Dermis blood vessel endothelial cell (primary cell): ENCODE measurements around the gene C7orf25. TPM values are rescaled to one million over a fixed set of nuclear protein-coding genes. Genes with fewer than 3 reads are reported as not detected.
A peak's percentile ranks its signal among the peaks of the same experiment; 100 is the strongest.

ENCODE experiments used
- DNase-seq: peaks from one replicate; pipeline ENCODE4 v3.0.0; 2010
- total RNA-seq: library from RNA; depleted of rRNA; stranded (reverse); fragments of >200 nt; gene quantifications from 2 replicates; pipeline ENCODE4 v1.2.3, GENCODE V29; 2014

C7orf25 gene
- total RNA-seq = 5.4 and 8.0 TPM in 2 replicates

DNA sequence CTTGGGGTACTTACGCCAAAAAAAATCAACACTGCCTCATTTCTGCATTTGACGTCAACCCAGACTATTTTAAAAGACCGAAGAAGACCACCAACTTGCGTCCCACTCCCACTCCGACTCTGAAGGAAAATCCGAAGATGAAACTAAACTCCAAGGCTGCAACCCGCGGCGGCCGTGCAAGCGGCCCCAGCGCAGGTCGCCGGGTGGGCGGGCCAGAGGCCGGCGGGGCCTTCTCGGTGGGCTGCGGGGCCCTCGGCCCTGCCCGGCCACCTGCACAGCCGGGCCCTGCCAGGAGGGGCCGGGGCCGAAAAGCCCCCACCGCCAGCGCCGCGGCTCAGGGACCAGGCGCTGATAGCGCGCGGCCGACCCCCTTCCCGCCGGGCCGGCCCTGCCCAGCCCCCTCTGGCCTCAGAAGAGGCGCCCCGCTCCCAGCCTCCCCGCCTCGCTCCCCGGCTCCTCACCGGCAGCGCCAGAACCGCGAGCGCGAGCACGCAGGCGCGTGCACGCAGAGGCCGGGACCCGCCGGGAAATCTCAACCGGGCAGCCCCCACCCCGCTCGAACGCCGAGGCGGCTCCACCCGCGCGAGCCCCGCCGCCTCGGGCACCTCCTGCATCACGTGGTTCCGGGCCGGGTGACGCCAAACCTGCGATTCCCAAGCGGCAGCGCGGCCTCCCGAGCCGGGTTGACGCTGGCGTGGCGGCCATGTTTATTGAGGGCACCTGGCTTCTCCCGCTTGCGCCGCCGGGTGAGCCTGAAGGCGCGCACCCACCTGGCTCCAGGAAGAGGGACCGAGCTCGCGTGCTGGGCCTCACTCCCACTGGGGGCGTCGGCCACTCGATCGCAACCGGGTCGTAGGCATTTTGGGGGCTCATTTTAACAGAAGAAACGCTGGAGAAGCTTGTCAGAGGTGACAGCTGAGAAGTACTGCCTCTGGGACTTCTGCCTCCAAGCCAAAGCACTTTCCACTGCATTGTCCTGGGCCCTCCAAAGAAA, at the start of gene C7orf25:
Gene C7orf25 (minus strand): TSS at position 617 of the 994 bp plus-strand sequence. CDS start 1,170 bp downstream, outside the sequence.
- DNase-seq = peak; percentile 97

DNA sequence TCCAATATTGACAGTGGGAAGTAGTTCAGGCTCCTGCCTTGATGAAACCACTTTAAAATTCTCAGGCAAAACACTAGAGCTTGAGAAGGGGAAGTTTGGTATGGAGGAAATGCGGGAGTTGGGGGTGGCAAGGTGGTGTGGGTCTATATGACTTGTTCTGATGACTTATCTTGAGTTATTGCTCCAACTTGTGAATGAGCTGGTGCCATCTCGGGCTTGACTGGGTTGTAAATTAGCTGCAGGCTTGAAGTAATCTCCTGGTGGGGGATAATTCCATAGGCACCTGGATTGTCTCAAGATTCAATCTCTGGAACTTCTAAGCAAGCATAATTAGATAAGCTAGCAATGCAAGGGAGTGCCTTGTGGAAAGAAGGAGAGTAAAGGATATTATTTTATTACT, 49.3 kb upstream of the C7orf25 start:
- DNase-seq = no peak

DNA sequence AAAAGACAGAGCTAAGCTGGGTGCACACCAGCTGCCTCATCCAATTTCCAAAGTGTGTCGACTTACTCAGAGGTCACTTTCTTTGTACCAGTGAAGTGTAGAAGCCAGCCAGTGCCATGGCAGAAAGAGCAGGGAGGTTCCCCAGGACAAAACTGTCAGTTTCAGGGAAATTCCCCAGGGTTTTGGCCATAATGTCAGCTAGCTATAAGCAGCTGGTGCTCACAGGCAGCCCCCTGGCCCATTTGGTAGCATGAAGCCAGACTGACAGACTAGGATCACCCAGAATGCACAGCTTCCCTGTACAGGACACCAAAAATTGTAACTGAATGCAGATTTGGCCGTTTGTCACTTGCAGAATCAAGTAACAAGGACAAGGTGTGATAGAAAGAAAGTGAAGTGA, 48.9 kb upstream of the C7orf25 start:
- DNase-seq = no peak

DNA sequence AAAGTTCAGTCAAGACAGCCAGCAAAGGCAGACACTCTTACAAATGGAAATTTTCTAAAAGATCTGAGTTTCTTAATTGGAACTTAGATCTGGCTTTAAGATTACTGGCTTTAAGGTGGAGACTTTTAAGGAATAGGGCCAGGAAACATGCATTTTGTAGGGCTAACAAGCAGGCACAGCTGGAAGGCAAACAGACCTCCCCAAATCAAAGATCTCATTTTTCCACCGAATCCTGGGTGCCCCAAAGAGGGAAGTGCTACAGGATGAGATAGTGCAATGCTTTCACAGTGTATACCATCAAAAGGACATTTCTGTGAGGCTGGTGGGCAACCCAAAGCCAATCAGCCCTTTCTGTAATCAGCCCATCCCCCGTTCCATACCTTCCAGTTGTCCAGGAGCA, 47.7 kb upstream of the C7orf25 start:
- no peak for DNase-seq

DNA sequence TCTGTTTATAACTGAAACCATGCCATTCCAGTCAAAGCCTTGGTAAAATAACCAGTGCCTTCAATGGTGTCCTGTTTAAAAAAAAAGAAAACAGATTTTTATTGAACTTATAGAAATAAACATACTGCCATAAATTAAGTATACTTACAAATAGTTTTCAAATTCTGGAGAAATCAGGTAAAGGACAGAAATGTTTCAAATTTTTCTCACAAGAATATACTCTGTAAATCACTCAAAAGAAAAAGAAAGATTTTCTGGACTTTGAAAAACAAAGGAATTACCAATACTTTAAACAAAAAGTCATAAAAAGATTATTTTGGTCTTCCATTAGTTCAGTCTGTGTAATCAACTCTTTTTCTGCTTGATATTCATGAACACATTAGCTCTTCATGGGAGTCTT, 44.2 kb upstream of the C7orf25 start:
- DNase-seq = no peak

DNA sequence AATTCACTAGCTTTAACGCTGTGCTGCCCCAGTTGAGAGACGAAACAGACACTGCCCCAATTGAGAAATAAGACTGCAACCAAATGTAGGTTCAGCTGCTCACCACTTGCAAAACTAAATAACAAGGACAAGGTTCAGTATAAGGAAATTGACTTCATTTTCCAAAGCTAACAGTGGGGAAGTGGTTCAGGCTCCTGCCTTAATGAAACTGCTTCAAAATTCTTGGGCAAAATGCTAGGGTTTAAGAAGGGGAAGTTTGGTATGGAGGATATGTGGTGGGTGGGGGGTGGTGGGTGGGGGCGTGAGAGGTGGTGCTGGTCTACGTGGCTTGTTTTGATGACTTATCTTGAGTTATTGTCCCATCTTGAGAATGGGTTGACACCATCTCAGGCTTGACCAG, 42.1 kb upstream of the C7orf25 start:
- no peak for DNase-seq

DNA sequence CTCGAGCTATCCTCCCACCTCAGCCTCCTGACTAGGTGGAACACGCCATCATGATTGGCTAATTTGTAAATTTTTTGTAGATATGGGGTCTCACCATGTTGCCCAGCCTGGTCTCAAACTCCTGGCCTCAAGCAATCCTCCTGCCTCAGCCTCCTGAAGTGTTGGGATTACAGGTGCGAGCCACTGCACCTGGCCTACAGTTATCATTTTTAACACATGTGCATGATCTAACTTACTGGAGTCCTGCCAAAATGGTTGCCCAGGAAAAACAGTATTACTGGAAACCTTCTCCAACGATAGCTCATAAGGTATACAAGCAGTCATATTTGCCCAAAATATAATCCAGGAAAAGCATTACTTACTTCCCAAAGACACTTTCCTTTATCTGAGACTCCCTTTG, 40.5 kb upstream of the C7orf25 start:
- DNase-seq = no peak

DNA sequence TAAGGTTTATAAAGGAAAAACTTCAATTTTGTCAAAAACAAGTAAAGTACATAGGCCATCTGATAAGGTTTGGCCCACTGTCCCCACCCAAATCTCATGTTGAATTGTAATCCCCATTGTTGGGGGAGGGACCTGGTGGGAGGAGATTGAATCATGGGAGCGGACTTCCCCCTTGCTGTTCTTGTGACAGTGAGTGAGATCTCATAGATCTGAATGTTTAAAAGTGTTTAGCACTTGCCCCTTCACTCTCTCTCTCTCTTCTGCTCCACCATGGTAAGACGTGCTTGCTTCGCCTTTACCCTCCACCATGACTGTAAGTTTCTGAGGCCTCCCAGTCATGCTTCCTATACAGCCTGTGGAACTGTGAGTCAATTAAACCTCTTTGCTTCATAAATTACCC, 38.5 kb upstream of the C7orf25 start:
- no peak for DNase-seq

DNA sequence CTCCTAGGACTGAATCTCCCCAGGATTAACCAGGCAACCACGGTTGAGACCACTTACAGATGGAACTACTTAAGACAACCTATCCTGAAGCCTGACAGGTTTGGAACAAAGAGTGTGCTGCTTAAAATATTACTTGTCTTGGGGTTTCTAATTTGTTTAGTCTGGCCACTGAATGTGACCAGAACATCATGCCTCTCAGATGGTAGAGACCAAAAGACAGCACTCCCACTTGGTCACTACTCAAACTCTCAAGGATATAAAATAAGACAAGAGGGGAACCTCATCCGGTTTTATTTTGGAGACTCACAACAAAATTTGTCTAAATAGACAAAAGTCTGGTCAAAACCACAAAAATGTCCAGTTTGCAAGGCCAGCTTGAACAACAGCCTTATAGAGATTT, 35.7 kb upstream of the C7orf25 start:
- DNase-seq = no peak

DNA sequence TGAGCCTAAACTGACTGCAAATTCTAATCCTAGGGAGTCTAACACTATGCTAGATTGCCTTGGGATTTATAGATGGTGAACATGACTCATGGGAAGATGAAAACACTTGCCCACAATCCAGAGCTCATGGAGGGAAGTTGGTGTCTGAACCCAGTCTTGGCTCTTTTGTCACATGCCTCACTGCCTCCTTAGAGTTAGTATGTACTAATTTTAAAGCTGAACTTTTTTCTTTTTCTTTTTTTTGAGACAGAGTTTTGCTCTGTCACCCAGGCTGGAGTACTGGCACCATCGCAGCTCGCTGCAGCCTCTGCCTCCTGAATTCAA, 34.7 kb upstream of the C7orf25 start:
- DNase-seq = no peak

DNA sequence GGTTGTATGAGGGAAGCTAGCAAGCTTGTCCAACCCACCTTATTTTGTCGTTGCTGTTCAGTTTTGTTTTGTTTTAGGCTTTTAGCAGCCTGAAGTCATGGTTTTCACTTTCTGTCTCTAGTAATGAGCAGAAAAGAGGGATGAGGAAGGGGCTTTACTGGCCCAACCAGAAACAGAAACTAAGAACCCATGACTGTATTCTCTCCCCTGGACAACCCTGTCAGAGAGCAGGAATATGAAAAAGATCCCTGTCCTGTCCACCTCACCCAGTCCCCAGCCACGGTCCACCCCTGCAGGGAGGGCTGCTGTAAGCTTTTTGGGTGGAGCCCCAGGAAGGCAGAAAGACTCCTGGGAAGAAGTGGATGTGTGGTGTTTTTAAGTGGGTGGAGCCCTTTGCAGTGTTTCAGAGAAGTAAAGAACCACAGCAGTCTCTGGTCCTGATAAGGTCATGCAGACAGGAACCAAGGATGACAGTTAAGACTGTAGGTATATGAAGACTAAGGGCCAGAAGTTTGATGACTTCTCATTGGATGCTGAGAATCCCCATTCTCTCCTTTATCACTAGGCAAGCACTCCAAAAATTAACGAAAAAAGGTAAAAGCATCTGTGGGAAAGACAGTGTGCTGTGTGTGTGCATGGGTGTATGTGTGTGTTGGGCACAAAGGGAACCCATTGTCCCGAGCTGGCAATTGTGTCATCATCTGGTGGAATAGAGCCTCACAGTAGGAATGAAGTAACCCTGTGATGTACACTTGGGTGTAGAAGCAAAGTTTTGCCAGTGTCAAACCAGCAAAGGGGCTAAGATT, 34.2 kb upstream of the C7orf25 start:
- DNase-seq = no peak

DNA sequence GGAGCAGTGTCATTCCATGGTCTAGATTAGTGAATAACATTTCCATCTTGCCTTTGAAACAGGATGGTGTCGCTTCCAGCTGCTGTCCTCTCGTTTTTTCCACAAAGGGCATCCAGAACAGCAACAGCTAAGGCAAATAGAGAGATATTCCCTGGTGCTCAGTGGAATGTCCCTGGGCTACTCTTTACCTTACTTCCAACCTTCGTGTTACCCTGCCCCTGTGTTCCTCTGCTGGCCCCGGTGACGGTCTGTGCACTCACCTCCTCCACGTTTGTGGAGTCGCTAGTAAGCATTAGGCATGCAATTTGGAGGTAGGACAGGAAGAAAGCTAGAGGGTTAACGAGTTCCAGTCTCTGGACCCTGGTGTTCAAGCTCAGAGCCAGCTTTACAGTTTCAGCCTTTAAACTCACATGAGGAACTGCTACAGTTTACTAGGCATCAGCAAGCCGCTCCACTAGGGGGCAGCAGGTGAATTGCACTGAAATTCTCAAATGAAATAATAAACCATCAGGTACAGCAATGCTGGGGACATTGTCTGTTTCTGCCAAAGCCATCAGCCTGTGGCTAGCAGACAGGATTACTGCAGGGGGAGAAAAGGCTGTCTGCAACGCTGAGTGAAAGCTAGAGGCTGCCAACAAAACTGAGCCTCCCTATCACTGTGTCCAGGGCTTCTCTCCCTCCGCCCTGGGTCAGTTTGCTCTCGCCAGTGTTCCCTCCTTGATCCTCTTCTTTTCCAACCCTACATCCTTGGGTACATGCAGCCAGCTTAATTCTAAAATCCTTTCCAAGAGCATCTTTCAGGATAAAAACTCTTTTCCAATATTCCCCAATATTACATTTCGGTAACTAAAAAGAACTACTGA, 29.3 kb upstream of the C7orf25 start:
- peak; percentile 86 for DNase-seq

DNA sequence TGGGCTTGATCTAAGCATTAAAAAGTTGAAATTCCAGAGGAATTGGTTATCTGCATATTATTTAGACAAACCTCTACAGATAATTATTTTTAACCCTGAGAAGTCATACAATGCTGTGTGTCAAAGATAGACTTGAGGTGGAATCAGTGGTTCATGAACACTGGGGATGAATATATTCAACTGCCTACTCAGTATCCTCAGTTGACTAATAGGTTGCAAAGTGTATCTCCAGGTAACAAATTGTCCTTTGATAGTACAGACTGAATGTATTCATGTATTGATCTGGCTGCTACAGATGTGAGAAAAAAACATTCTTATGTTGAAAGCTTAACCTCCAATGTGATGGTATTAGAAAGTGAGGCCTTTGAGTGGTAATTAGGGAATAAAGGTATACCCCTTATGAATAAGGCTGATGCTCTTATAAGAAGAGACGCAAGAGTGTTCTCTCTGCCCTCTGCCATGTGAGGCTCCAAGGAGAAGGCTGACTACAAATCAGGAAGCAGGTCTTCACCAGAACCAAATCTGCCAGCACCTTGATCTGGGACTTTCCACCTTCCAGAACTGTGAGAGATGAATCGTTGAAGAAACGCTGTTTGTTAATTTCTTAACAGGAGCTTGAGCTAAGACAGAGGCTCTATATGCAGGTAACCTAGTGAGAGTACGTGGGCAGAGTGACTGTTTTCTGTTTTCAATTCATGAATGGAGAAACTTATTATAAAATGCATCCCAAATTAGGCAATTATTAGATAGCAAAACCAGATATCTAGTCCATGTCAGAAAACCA, 27.8 kb upstream of the C7orf25 start:
- DNase-seq = no peak

DNA sequence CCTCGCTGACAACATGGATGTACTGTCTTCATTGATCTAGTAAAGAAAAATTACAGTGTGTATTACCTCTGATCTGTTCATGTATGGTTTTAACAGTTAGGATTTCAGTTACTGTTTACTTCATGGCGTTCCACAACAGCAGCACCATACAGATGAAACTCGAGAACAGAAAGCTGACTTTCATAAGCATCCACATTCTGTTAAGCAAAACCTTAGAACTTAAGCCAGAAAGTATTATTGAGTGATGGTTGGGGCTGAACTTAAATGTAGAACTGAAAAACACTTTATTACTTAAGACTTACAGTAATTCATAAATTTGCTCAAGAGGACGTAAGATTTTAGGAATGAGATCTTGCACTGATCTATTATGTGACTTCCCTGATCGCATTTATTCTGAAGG, 24.0 kb upstream of the C7orf25 start:
- no peak for DNase-seq

DNA sequence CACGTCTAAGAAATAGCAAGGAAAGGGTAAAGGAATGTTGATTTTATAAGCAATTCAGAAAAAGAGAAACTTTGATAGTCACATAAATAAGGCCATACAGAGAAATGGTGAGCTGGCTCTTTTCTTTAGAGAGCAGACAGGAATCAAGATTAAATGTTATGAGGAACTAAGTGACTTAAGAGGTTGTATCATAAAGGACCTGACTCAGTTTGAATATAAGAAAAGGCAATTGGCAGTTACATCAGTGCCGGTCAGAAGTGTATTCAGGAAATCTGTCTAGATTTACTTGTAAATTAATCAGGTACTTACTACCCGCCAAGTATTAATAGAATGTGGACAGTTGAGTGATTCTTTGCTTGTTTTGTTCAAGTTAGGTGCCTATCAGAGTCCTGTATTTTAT, 22.4 kb upstream of the C7orf25 start:
- no peak for DNase-seq

DNA sequence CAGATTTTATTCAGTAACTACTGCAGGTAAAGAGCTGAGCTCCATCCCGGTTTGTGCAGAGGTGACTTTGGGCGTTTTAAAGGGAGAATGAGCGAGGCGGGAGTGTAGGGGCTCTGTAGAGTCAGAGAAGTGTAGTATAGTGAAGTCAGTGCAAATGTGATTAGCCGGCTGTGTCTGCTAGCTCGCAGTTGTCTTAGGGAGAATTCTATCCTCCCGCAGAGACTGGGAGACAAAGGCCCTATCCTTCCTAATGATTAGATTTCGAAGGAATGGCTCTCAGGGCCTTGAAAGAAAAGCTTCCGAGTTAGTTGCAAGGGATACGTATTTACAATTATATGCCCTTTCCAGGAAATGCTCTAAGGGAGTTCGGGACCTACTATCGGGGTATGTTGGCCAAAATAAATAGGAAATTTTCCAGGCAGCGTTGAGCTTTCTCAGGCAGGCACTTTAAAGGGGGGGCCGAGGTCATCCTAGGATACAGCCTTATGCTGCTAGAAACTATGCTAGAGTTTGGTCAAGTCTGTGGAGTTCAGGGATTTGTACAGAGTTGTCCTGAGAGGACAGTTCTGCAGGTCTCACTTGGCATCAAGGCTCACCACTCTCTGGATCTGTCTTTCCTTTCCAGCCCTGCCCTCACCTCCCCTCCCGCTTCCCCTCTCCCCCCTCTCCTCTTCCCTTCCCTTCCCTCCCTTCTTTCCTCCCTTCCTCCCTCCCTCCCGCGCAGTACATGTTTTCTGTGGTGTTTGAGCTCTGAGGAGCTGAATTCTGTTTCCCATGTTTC, 21.1 kb upstream of the C7orf25 start:
- peak; percentile 54 for DNase-seq

DNA sequence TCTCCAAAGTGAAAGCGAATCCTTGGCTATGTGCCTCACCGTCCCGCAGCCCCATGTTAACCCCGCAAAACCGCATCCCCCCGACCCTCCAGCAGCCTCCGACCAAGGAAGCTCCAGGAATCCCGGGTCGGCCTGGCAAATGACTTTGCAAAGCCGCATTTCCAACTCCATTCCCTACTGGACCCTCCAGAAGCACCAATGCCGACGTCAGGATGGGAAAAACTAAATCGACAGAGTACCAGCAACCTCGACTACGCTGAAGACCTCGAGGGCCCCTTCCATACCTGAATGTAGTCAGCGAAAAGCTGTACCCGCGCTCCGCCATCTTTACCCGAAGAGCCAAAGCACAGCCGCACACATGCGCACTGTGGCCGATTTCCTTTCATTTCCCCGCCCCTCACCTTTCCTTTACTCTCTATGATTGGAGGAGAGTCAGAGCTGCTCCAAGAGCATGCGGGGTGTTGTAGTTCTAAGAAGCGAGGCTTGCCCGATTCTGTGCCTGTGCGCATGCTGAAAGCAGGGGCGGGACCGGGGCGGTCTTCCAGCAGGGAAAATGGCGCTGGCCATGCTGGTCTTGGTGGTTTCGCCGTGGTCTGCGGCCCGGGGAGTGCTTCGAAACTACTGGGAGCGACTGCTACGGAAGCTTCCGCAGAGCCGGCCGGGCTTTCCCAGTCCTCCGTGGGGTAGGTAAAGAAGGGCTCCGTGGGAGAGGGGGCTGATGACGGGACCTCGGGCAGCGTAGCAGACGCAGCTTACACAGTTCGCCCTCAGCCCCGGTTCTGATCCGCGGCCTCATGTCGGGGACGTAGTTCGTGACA, 20.2 kb upstream of the C7orf25 start, which contains the start of the genes MRPL32 and PSMA2:
Gene MRPL32 (plus strand): TSS at position 543 of the 818 bp plus-strand sequence. CDS start 11 bp downstream, at position 554.
Gene PSMA2 (minus strand): TSS at position 341 of the 818 bp plus-strand sequence. CDS start 16 bp downstream, at position 325.
- peak; percentile 98 for DNase-seq

DNA sequence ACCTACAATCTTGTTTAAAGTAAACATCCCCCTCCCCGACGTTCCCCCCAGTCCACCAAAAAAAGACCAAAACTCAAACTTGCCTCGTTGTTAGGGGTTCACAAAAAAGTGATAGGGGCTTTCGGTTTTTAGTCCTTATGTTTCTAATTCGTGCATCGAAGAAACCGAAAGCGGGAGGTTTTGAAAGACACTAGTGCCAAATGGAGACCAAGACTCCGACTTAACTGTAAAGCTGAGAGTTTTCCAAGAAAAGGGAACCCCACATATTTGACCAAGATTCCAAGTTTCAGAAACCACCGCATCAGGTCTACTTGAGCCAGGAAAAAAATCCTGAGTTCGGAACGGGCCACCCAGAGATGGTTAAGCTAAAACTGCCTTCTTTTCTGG, 19.6 kb upstream of the C7orf25 start:
- peak; percentile 34 for DNase-seq

DNA sequence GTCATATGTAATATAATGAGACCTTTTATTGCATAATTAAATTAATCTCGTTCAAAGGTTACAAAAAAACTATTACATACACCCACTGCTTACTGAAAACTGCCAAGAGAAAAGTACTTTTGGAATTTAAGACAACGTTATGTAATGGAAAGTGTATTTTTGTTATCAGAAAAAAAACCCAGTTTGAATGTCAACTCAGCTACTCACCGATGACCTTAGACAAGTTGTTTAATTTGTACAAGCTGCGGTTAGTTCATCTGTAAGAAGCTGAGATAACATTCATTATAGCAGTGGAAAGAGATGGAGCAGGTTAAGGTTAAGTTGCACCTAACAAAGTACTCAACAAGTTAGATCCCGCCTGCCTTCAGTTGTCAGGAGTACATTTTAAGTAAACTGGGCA, 19.0 kb upstream of the C7orf25 start:
- peak; percentile 12 for DNase-seq

DNA sequence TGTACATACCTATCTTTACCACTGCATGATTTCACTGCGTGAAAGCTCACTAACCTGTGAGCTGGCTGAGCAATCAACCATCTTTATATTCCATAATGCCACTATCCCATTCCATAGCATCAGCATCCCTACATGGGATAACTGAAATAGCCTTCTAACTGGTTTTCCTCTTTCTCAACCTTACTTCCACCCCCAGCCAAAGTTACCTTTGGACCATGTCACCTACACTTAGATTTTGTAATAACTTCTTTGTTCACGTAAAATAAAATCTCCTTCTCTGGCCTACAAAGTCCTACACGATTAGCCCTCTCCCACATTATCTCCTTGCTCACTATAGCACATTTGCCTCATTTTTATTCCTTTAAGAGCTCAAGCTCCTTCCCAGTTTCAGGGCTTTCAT, 17.6 kb upstream of the C7orf25 start:
- DNase-seq = no peak
